ENCODE data around the gene ADCY9.

GRCh38 chr16:3979518-3979917, 136.7 kb downstream of the ADCY9 start:
- no peak for TF ChIP-seq CTCF (IDR thresholded peaks at IDR 0.05)
- TF ChIP-seq POLR2A (IDR thresholded peaks at IDR 0.05) = no peak
